HEK293 (cell line): ENCODE measurements around the gene HOXC10.

ENCODE experiments used
- GLI2 ChIP-seq: fragments of 450-650 bp; formaldehyde crosslinking; IDR thresholded peaks from 2 replicates; pipeline ENCODE4; 2017; ENCODE audit warnings: missing biosample characterization, missing genetic modification characterization, low read depth, borderline replicate concordance
- IKZF3 ChIP-seq: fragments of 450-650 bp; IDR thresholded peaks from 2 replicates; pipeline ENCODE4 v1.5.0; 2018; ENCODE audit warnings: missing biosample characterization, mild to moderate bottlenecking, missing genetic modification characterization, moderate library complexity
- KLF8 ChIP-seq: fragments of 450-650 bp; formaldehyde crosslinking; IDR thresholded peaks from 2 replicates; pipeline ENCODE4 v1.5.1; 2016; ENCODE audit warnings: missing biosample characterization, missing genetic modification characterization
- MZF1 ChIP-seq: fragments of 450-650 bp; formaldehyde crosslinking; IDR thresholded peaks from 2 replicates; pipeline ENCODE4 v1.5.1; 2017; ENCODE audit warnings: missing biosample characterization, missing genetic modification characterization, borderline replicate concordance
- PRDM6 ChIP-seq: fragments of 450-650 bp; formaldehyde crosslinking; IDR thresholded peaks from 2 replicates; pipeline ENCODE4 v1.5.1; 2017; ENCODE audit warnings: missing biosample characterization, missing genetic modification characterization
- SALL2 ChIP-seq: fragments of 450-650 bp; formaldehyde crosslinking; IDR thresholded peaks from 2 replicates; pipeline ENCODE4 v1.5.0; 2017; ENCODE audit warnings: missing biosample characterization, mild to moderate bottlenecking, missing genetic modification characterization, borderline replicate concordance
- YY1 ChIP-seq: fragments of 450-650 bp; formaldehyde crosslinking; IDR thresholded peaks from 2 replicates; pipeline ENCODE4 v1.5.1; 2018; ENCODE audit warnings: missing biosample characterization, missing genetic modification characterization
- ZBTB10 ChIP-seq: fragments of 450-650 bp; formaldehyde crosslinking; IDR thresholded peaks from 2 replicates; pipeline ENCODE4 v1.5.1; 2016; ENCODE audit warnings: missing biosample characterization, missing genetic modification characterization
- ZBTB11 ChIP-seq: fragments of 450-650 bp; formaldehyde crosslinking; conservative IDR thresholded peaks from 2 replicates; pipeline ENCODE4 v1.5.1; 2016; ENCODE audit warnings: low read depth, missing biosample characterization, missing genetic modification characterization
- ZBTB21 ChIP-seq: fragments of 450-650 bp; formaldehyde crosslinking; IDR thresholded peaks from 2 replicates; pipeline ENCODE4 v1.5.1; 2017; ENCODE audit warnings: missing biosample characterization, missing genetic modification characterization
- ZBTB6 ChIP-seq: fragments of 450-650 bp; formaldehyde crosslinking; IDR thresholded peaks from 2 replicates; pipeline ENCODE4 v1.5.1; 2017; ENCODE audit warnings: missing biosample characterization, missing genetic modification characterization
- ZBTB8A ChIP-seq: fragments of 450-650 bp; formaldehyde crosslinking; IDR thresholded peaks from 2 replicates; pipeline ENCODE4 v1.5.1; 2016; ENCODE audit warnings: missing biosample characterization, missing genetic modification characterization
- ZEB2 ChIP-seq: fragments of 450-650 bp; formaldehyde crosslinking; IDR thresholded peaks from 2 replicates; pipeline ENCODE4 v1.5.1; 2016; ENCODE audit warnings: missing biosample characterization, missing genetic modification characterization
- ZNF121 ChIP-seq: fragments of 450-650 bp; formaldehyde crosslinking; IDR thresholded peaks from 2 replicates; pipeline ENCODE4 v1.5.1; 2016; ENCODE audit warnings: missing biosample characterization, missing genetic modification characterization
- ZNF169 ChIP-seq: fragments of 450-650 bp; formaldehyde crosslinking; IDR thresholded peaks from 2 replicates; pipeline ENCODE4 v1.5.1; 2016; ENCODE audit warnings: missing biosample characterization, missing genetic modification characterization
- ZNF202 ChIP-seq: fragments of 450-650 bp; formaldehyde crosslinking; IDR thresholded peaks from 2 replicates; pipeline ENCODE4 v1.5.1; 2016; ENCODE audit warnings: missing biosample characterization, missing genetic modification characterization, borderline replicate concordance
- ZNF211 ChIP-seq: fragments of 450-650 bp; formaldehyde crosslinking; IDR thresholded peaks from 2 replicates; pipeline ENCODE4 v1.5.1; 2016; ENCODE audit warnings: low read depth, missing biosample characterization, missing genetic modification characterization
- ZNF223 ChIP-seq: fragments of 450-650 bp; formaldehyde crosslinking; IDR thresholded peaks from 2 replicates; pipeline ENCODE4 v1.5.1; 2016; ENCODE audit warnings: missing biosample characterization, missing genetic modification characterization
- ZNF248 ChIP-seq: fragments of 450-650 bp; formaldehyde crosslinking; IDR thresholded peaks from 2 replicates; pipeline ENCODE4 v1.5.1; 2017; ENCODE audit warnings: missing biosample characterization, missing genetic modification characterization
- ZNF394 ChIP-seq: fragments of 450-650 bp; formaldehyde crosslinking; IDR thresholded peaks from 2 replicates; pipeline ENCODE4 v1.5.1; 2016; ENCODE audit warnings: missing biosample characterization, missing genetic modification characterization, mild to moderate bottlenecking, moderate library complexity, borderline replicate concordance
- ZNF549 ChIP-seq: fragments of 450-650 bp; IDR thresholded peaks from 2 replicates; pipeline ENCODE4 v1.5.1; 2018; ENCODE audit warnings: missing biosample characterization, missing genetic modification characterization, mild to moderate bottlenecking, inconsistent platforms, moderate library complexity
- ZNF621 ChIP-seq: fragments of 450-650 bp; formaldehyde crosslinking; IDR thresholded peaks from 2 replicates; pipeline ENCODE4 v1.5.1; 2017; ENCODE audit warnings: missing biosample characterization, missing genetic modification characterization
- ZNF677 ChIP-seq: fragments of 450-650 bp; IDR thresholded peaks from 2 replicates; pipeline ENCODE4 v1.5.0; 2018; ENCODE audit warnings: missing biosample characterization, mild to moderate bottlenecking, missing genetic modification characterization, moderate library complexity
- ZNF704 ChIP-seq: fragments of 450-650 bp; formaldehyde crosslinking; IDR thresholded peaks from 2 replicates; pipeline ENCODE4 v1.5.1; 2016; ENCODE audit warnings: missing biosample characterization, missing genetic modification characterization

Gene HOXC10

GRCh38 chr12:53973236-53974042 lies 11.5 kb upstream of the HOXC10 start (continued):
- TF ChIP-seq ZBTB11 (tag by site-specific recombination) = peak; percentile 63
- no peak for TF ChIP-seq ZNF704 (tag by site-specific recombination)
- no peak for TF ChIP-seq GLI2
- no peak for TF ChIP-seq SALL2 (tag by site-specific recombination)
- TF ChIP-seq ZEB2 (tag by site-specific recombination) = no peak
- no peak for TF ChIP-seq YY1 (tag by site-specific recombination)
- TF ChIP-seq ZNF169 (tag by site-specific recombination) = no peak
- peak; percentile 88 for TF ChIP-seq ZNF394 (tag by site-specific recombination)
- no peak for TF ChIP-seq ZNF248 (tag by site-specific recombination)
- TF ChIP-seq ZBTB6 (tag by site-specific recombination) = no peak; the same call in 1 of the 2 replicates
- no peak for TF ChIP-seq ZNF549 (tag by site-specific recombination)
- no peak for TF ChIP-seq MZF1
- TF ChIP-seq PRDM6 (tag by site-specific recombination) = no peak
- TF ChIP-seq ZNF621 (tag by site-specific recombination) = no peak
- no peak for TF ChIP-seq ZBTB21
- TF ChIP-seq ZNF121 (tag by site-specific recombination) = no peak
- TF ChIP-seq IKZF3 (tag by site-specific recombination) = peak; percentile 45; the same call in 1 of the 2 replicates
- no peak for TF ChIP-seq ZNF202
- TF ChIP-seq ZNF223 = no peak
- peak; percentile 68 for TF ChIP-seq ZBTB8A
- peak; percentile 52; the same call in 1 of the 2 replicates for TF ChIP-seq ZBTB10
- TF ChIP-seq KLF8 = peak; percentile 65; the same call in 1 of the 2 replicates
- TF ChIP-seq ZNF211 (tag by site-specific recombination) = no peak
- TF ChIP-seq ZNF677 (tag by site-specific recombination) = no peak
- TF ChIP-seq, all 188 proteins: peak for 35
